K562 (cell line): ENCODE data around the gene ZNF219. TPM values are rescaled to one million over a fixed set of nuclear protein-coding genes. Genes with fewer than 3 reads are reported as not detected.

Experiments
- ATAC-seq: fragments of 200-7000 bp; cut with Tn5 transposase; 3 replicates; pipeline ENCODE4 v1.9.1; 2020; ENCODE audit warnings: moderate library complexity
- BruUV-seq: library from RNA; stranded (reverse); fragments of 400-500 nt; replicated peaks from 2 replicates; lab custom pipeline; 2021; lab: Mats Ljungman, UMichigan
- CTCF ChIA-PET: fragments of 300-600 bp; formaldehyde crosslinking; extraction: SDS; loops from one replicate; lab custom pipeline; 2021; ENCODE audit warnings: low intra/inter-chr PET ratio; lab: Yijun Ruan, JAX
- POLR2A ChIA-PET: fragments of 300-600, 350-650 bp; sonication (Branson Sonifier 250); formaldehyde crosslinking; extraction: SDS; loops from one replicate; lab custom pipeline; 2021; ENCODE audit warnings: antibody characterized with exemption, inconsistent platforms; lab: Yijun Ruan, JAX
- DNase-seq, 4 experiments: peaks; one replicate each; pipeline versions ENCODE4 v3.0.0 to v3.0.0-alpha.2; 2011 to 2018; ENCODE audit warnings: low spot score in 3 of 4, mixed read lengths in 3 of 4; ENCODE audit errors: extremely low read depth in 1 of 4
- FAIRE-seq: peaks from 2 replicates; lab custom pipeline; 2011; peaks lifted over from hg19 to GRCh38; lab: Jason Lieb, UNC
- H2AFZ ChIP-seq: 2 replicates; pipeline ENCODE4 v1.6.0; 2011; ENCODE audit warnings: low read depth, low read length, control low read depth, inconsistent platforms
- H3K27ac ChIP-seq: fragments of 200-600 bp; 3 replicates; pipeline ENCODE4 v1.8.0; 2011; ENCODE audit warnings: low read depth, mild to moderate bottlenecking, control low read depth, inconsistent platforms, low read length, moderate library complexity, mixed read lengths; ENCODE audit errors: extremely low read depth
- H3K27me3 ChIP-seq, 2 experiments: fragments of 300-600 bp in 1 of 2; 2 replicates in 1 of 2; 3 replicates in 1 of 2; pipeline versions ENCODE4 v1.6.0 to v1.8.0; 2011; ENCODE audit warnings: inconsistent platforms in 2 of 2, low read length in 2 of 2, mild to moderate bottlenecking in 1 of 2, mixed read lengths in 1 of 2, moderate library complexity in 1 of 2; ENCODE audit not compliant: control insufficient read depth in 2 of 2, insufficient read depth in 2 of 2
- H3K36me3 ChIP-seq: fragments of 300-600 bp; 3 replicates; pipeline ENCODE4 v1.8.0; 2011; ENCODE audit warnings: mild to moderate bottlenecking, low read length, inconsistent platforms; ENCODE audit not compliant: control insufficient read depth, insufficient read depth
- H3K4me1 ChIP-seq, 2 experiments: fragments of 200-600 bp in 1 of 2; replicated peaks in 1 of 2; 2 replicates in 1 of 2; 3 replicates in 1 of 2; pipeline versions ENCODE4 v1.5.1 to v1.8.0; 2011; ENCODE audit warnings: inconsistent platforms in 2 of 2, low read length in 2 of 2, mild to moderate bottlenecking in 1 of 2, mixed read lengths in 1 of 2, moderate library complexity in 1 of 2; ENCODE audit not compliant: control insufficient read depth in 2 of 2, insufficient read depth in 2 of 2
- H3K4me2 ChIP-seq: 2 replicates; pipeline ENCODE4 v1.6.1; 2011; ENCODE audit warnings: low read length, control low read depth, inconsistent platforms, mixed read lengths; ENCODE audit not compliant: insufficient read depth
- H3K4me3 ChIP-seq: fragments of 200-600 bp; sonication (generic), shearing (Covaris generic); 2 replicates; pipeline ENCODE4 v1.5.1; 2016; ENCODE audit warnings: control low read depth, inconsistent platforms
- H3K79me2 ChIP-seq: fragments of 200-600 bp; 3 replicates; pipeline ENCODE4 v1.8.0; 2011; ENCODE audit warnings: low read length, inconsistent platforms; ENCODE audit not compliant: control insufficient read depth, insufficient read depth
- H3K9ac ChIP-seq, 2 experiments: 2 replicates each; pipeline versions ENCODE4 v1.6.0 to v1.6.1; 2011; ENCODE audit warnings: low read depth in 2 of 2, low read length in 2 of 2, control low read depth in 1 of 2, inconsistent platforms in 1 of 2, mild to moderate bottlenecking in 1 of 2, mixed read lengths in 1 of 2; ENCODE audit not compliant: insufficient read depth in 1 of 2
- H3K9me1 ChIP-seq: one replicate; pipeline ENCODE4 v1.6.0; 2011; ENCODE audit warnings: inconsistent platforms, mild to moderate bottlenecking, low read length, moderate library complexity; ENCODE audit not compliant: control insufficient read depth, insufficient read depth
- H3K9me3 ChIP-seq: replicated peaks from 2 replicates; pipeline ENCODE4 v1.5.1; 2011; ENCODE audit warnings: low read depth, low read length, inconsistent platforms; ENCODE audit not compliant: control insufficient read depth, insufficient read depth
- H4K20me1 ChIP-seq: replicated peaks from 2 replicates; pipeline ENCODE4 v1.6.1; 2011; ENCODE audit warnings: low read length, inconsistent platforms, mixed read lengths; ENCODE audit not compliant: control insufficient read depth, insufficient read depth
- ARHGAP35 ChIP-seq: fragments of 450-650 bp; IDR thresholded peaks from 2 replicates; pipeline ENCODE4 v1.6.1; 2018; ENCODE audit not compliant: partially characterized antibody
- ARNT ChIP-seq, 2 experiments: fragments of 450-650 bp; IDR thresholded peaks; 2 replicates each; pipeline ENCODE4 v1.6.1; 2016; ENCODE audit warnings: mild to moderate bottlenecking in 1 of 2
- CHD1 ChIP-seq: fragments of 200-600 bp; sonication (generic); IDR thresholded peaks from one replicate; pipeline ENCODE4 v1.6.1; 2012; ENCODE audit warnings: mild to moderate bottlenecking, moderate library complexity, low read length, inconsistent platforms
- DPF2 ChIP-seq: fragments of 450-650 bp; IDR thresholded peaks from 2 replicates; pipeline ENCODE4 v1.6.1; 2016
- EP300 ChIP-seq: IDR thresholded peaks from 2 replicates; pipeline ENCODE4 v1.6.1; 2012; ENCODE audit warnings: low read length, improper control_type of control experiment
- IRF9 ChIP-seq: fragments of 450-650 bp; IDR thresholded peaks from 2 replicates; pipeline ENCODE4 v1.6.1; 2016; ENCODE audit warnings: missing biosample characterization, missing genetic modification characterization
- KLF10 ChIP-seq: fragments of 250-450 bp; sonication (Bioruptor Pico); IDR thresholded peaks from 2 replicates; pipeline ENCODE4 v1.6.1; 2021; ENCODE audit warnings: matching md5 sums
- MAFF ChIP-seq: IDR thresholded peaks from 2 replicates; pipeline ENCODE4 v1.6.1; 2012; ENCODE audit warnings: low read length, improper control_type of control experiment
- SAFB ChIP-seq: fragments of 200-400 bp; formaldehyde crosslinking; IDR thresholded peaks from 2 replicates; pipeline ENCODE4 v1.6.1; 2017; ENCODE audit warnings: low read depth, low read length, borderline replicate concordance
- SMC3 ChIP-seq: conservative IDR thresholded peaks from 2 replicates; pipeline ENCODE4 v1.6.1; 2011; ENCODE audit warnings: low read depth, low read length, improper control_type of control experiment; ENCODE audit not compliant: insufficient read depth
- TARDBP ChIP-seq: fragments of 450-650 bp; IDR thresholded peaks from 2 replicates; pipeline ENCODE4 v1.6.1; 2016
- YBX1 ChIP-seq: fragments of 450-650 bp; IDR thresholded peaks from 2 replicates; pipeline ENCODE4 v1.7.1; 2016; ENCODE audit warnings: mild to moderate bottlenecking
- ZNF174 ChIP-seq: fragments of 250-450 bp; sonication (Bioruptor Pico); IDR thresholded peaks from 2 replicates; pipeline ENCODE4 v1.4.0; 2020; ENCODE audit warnings: mild to moderate bottlenecking
- ZNF589 ChIP-seq: fragments of 200-800 bp; sonication (Bioruptor generic); IDR thresholded peaks from 2 replicates; pipeline ENCODE4 v1.6.1; 2016; ENCODE audit warnings: low read depth, missing genetic modification characterization, missing compliant biosample characterization
- WGBS: fragments of 100-300 bp; shearing (Covaris generic); methylation state at CpG from one replicate; pipeline ENCODE4 v1.1.6; 2016; ENCODE audit warnings: low coverage, mixed read lengths; ENCODE audit not compliant: insufficient coverage; ENCODE audit errors: missing lambda C conversion rate; 5-methylcytosine and 5-hydroxymethylcytosine counted together
- in situ Hi-C: fragments of 300-500 bp; cut with MboI; formaldehyde crosslinking; loops from 4 replicates; pipeline ENCODE4 v1.15.0; 2018; ENCODE audit warnings: inconsistent platforms, mixed read lengths
- intact Hi-C: fragments of 100-400 bp; cut with micrococcal nuclease; formaldehyde crosslinking; loops from 2 replicates; pipeline ENCODE4 v1.14.2; 2022
- polyA plus RNA-seq, 8 experiments: library from polyadenylated mRNA; depleted of rRNA in 4 of 8; stranded (reverse) in 5 of 8; unstranded in 3 of 8; fragments of >200 nt; fragmentation: Nextera tagmentation in 2 of 8; fragmentation: Illumina TruSeq in 1 of 8; extraction: Ambion mirVana in 2 of 8; extraction: Trizol in 1 of 8; gene quantifications; 2 replicates each; pipeline versions ENCODE4 v1.2.1 to v1.2.3, GENCODE V29; 2011 to 2014; ENCODE audit warnings: inconsistent platforms in 1 of 8, missing spikeins in 1 of 8
- total RNA-seq, 7 experiments: library from RNA; depleted of rRNA in 6 of 7; stranded (reverse); fragments of >200 nt in 6 of 7; fragmentation: Illumina TruSeq in 2 of 7; extraction: Trizol in 2 of 7; gene quantifications; 2 replicates each; pipeline versions ENCODE4 v1.2.1 to v1.2.3, GENCODE V29; 2011 to 2021; ENCODE audit warnings: low replicate concordance in 1 of 7
- TF ChIP-seq, protein P1 (sequence below): fragments of 250-450 bp; sonication (Bioruptor Pico); IDR thresholded peaks from 2 replicates; pipeline ENCODE4 v1.4.0; 2020; ENCODE audit warnings: mild to moderate bottlenecking, moderate library complexity
- TF ChIP-seq, protein P2 (sequence below): sonication (generic); formaldehyde crosslinking; IDR thresholded peaks from 2 replicates; pipeline ENCODE4 v1.8.0; 2022; ENCODE audit warnings: mild to moderate bottlenecking, low read depth, missing genetic modification reagents
- TF ChIP-seq, protein P3 (sequence below): fragments of 250-450 bp; sonication (Bioruptor Pico); IDR thresholded peaks from 2 replicates; pipeline ENCODE4 v1.4.0; 2020

Gene ZNF219
- total and polyA plus RNA-seq, 9 of the 15 experiments (the other 6 are each of a cell fraction or from before 2014, with no cell fraction given), result 0.29 to 10.6 (median 2.8) TPM

- H3K9me1 ChIP-seq, result no peaks in the 10 kb centered on the region
- FAIRE-seq, result no peak
- ATAC-seq, result no peak
- no peaks in the 10 kb centered on the region for H4K20me1 ChIP-seq
- no peak overlapping the region for H3K4me3 ChIP-seq
- DNase-seq, result no peak
- no peak for TF ChIP-seq KLF10 (CRISPR knock-in tag)
- TF ChIP-seq, protein P1, sequence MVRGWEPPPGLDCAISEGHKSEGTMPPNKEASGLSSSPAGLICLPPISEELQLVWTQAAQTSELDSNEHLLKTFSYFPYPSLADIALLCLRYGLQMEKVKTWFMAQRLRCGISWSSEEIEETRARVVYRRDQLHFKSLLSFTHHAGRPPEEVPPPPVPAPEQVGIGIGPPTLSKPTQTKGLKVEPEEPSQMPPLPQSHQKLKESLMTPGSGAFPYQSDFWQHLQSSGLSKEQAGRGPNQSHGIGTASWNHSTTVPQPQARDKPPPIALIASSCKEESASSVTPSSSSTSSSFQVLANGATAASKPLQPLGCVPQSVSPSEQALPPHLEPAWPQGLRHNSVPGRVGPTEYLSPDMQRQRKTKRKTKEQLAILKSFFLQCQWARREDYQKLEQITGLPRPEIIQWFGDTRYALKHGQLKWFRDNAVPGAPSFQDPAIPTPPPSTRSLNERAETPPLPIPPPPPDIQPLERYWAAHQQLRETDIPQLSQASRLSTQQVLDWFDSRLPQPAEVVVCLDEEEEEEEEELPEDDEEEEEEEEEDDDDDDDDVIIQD, result no peak
- no peak for TF ChIP-seq SMC3
- no peak for TF ChIP-seq SAFB
- no peak for TF ChIP-seq TARDBP
- TF ChIP-seq ARNT (IDR thresholded peaks at IDR 0.05), result no peak
- no peak for TF ChIP-seq IRF9 (tag)
- TF ChIP-seq ZNF589 (CRISPR knock-in tag), result no peak
- TF ChIP-seq MAFF, result no peak
- TF ChIP-seq, protein P2, sequence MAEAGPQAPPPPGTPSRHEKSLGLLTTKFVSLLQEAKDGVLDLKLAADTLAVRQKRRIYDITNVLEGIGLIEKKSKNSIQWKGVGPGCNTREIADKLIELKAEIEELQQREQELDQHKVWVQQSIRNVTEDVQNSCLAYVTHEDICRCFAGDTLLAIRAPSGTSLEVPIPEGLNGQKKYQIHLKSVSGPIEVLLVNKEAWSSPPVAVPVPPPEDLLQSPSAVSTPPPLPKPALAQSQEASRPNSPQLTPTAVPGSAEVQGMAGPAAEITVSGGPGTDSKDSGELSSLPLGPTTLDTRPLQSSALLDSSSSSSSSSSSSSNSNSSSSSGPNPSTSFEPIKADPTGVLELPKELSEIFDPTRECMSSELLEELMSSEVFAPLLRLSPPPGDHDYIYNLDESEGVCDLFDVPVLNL (CRISPR knock-in tag), result no peak
- no peak for TF ChIP-seq ARHGAP35
- TF ChIP-seq, protein P3, sequence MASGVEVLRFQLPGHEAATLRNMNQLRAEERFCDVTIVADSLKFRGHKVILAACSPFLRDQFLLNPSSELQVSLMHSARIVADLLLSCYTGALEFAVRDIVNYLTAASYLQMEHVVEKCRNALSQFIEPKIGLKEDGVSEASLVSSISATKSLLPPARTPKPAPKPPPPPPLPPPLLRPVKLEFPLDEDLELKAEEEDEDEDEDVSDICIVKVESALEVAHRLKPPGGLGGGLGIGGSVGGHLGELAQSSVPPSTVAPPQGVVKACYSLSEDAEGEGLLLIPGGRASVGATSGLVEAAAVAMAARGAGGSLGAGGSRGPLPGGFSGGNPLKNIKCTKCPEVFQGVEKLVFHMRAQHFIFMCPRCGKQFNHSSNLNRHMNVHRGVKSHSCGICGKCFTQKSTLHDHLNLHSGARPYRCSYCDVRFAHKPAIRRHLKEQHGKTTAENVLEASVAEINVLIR, result no peak
- no peak for TF ChIP-seq ZNF174
- no peak for TF ChIP-seq EP300
- TF ChIP-seq DPF2, result no peak
- no peak for TF ChIP-seq YBX1
- TF ChIP-seq CHD1, result no peak
- intact Hi-C loops, result no loop called here
- H2AFZ ChIP-seq, result no peak overlapping the region
- no peak overlapping the region for H3K27ac ChIP-seq
- peaks cover 0 to 30% of the 10 kb centered on the region in 2 experiments; a peak in 3 of 5 replicates for H3K4me1 ChIP-seq
- ChIA-PET POLR2A (interaction anchor here (0.9 to 1.3 kb wide), 2 partner anchors 9 to 12 kb away, joined by 3 to 4 read pairs; no protein-coding TSS in a partner anchor), CTCF (no interaction called here)
- no peak overlapping the region for H3K4me2 ChIP-seq
- no TSS peak for BruUV-seq
- no peaks in the 10 kb centered on the region; the same call in 2 of the 3 replicates for H3K79me2 ChIP-seq
- H3K27me3 ChIP-seq, result no peaks in the 10 kb centered on the region
- in situ Hi-C loops, result no loop called here
- H3K9me3 ChIP-seq, result no peaks in the 10 kb centered on the region
- no peak overlapping the region; a peak in 1 of 4 replicates for H3K9ac ChIP-seq
- no peaks in the 10 kb centered on the region for H3K36me3 ChIP-seq
- WGBS, result 79% methylated on average over 7 of the region's 26 CpGs
Measured at GRCh38 chr14:21074398-21075272, 23.8 kb downstream of the ZNF219 start.
